ENCODE measurements around the gene CXCL17. TPM values are rescaled to one million over a fixed set of nuclear protein-coding genes. Genes with fewer than 3 reads are reported as not detected.
A peak's percentile ranks its signal among the peaks of the same experiment; 100 is the strongest.

CXCL17 gene
- total RNA-seq, 1 donor from 2014 or later: not detected

- peak; percentile 45 to 71 (median 71) for TF ChIP-seq CTCF (IDR thresholded peaks at IDR 0.05)
Observed at GRCh38 chr19:42401365-42402303, 41.1 kb downstream of the CXCL17 start.

DNA sequence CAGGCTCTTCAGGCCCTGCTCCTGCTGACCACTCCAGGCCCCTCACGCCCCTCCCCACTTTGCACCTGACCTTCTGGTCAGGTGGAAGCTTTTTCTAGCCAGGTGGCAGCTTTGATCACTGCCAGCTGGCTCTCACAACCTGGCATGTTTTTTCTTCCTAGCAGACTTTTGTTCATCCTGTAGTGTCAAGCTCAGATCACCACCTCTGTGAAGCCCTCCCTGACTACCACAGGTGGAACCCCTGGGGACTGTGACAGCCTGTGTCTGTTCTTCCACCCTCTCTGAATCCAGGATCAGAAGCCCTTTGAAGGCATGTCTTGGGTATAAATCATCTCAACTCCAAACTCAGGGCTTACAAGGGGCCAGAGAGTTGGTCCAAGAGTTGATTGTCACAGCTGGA, 42.3 kb downstream of the CXCL17 start:
- Histone ChIP-seq H3K27me3 (no peaks in the 10 kb centered on the region), H3K4me1 (peaks cover 7 to 18% of the 10 kb centered on the region in 2 donors), H3K36me3 (no peaks in the 10 kb centered on the region), H3K4me3 (no peak overlapping the region), H3K27ac (no peak overlapping the region), H3K9me3 (no peaks in the 10 kb centered on the region)
- intact Hi-C loops (cut with DNase I): loop anchor here (10.0 kb wide), 1 partner anchor 546 kb away; no protein-coding TSS in a partner anchor
- TF ChIP-seq CTCF (IDR thresholded peaks at IDR 0.05): no peak
- no peak for DNase-seq (ENCODE audit: low spot score in 2 of 2)

More at GRCh38 chr19:42401365-42402303, 41.1 kb downstream of the CXCL17 start:
- Histone ChIP-seq H3K27me3 (no peaks in the 10 kb centered on the region), H3K36me3 (no peaks in the 10 kb centered on the region), H3K9me3 (no peaks in the 10 kb centered on the region), H3K27ac (peak overlapping the region in 1 of 2 donors; percentile 4), H3K4me3 (peak overlapping the region; percentile 65 to 75), H3K4me1 (peaks cover 7 to 14% of the 10 kb centered on the region in 2 donors)
- intact Hi-C loops (cut with DNase I): loop anchor here (10.0 kb wide), 1 partner anchor 547 kb away; no protein-coding TSS in a partner anchor
- DNase-seq (ENCODE audit: low spot score in 2 of 2): peak; percentile 29 to 89

- no peak for TF ChIP-seq CTCF (IDR thresholded peaks at IDR 0.05)
- no peaks in the 10 kb centered on the region for H3K27me3 ChIP-seq
- DNase-seq (ENCODE audit: low spot score in 2 of 2): no peak
- H3K27ac ChIP-seq: peak overlapping the region; percentile 70 to 76
- H3K9me3 ChIP-seq: no peaks in the 10 kb centered on the region
- peaks cover 7 to 18% of the 10 kb centered on the region in 2 donors for H3K4me1 ChIP-seq
- intact Hi-C loops (cut with DNase I): loop anchor here (1.0 to 5.0 kb wide), 4 partner anchors 73 to 320 kb away; partner anchors contain the start of genes MEGF8 and ZNF574
- no peaks in the 10 kb centered on the region for H3K36me3 ChIP-seq
- H3K4me3 ChIP-seq: peak overlapping the region; percentile 54 to 68
Observed at GRCh38 chr19:42397263-42398166, 45.2 kb downstream of the CXCL17 start.

GRCh38 chr19:42396381-42397262, 46.1 kb downstream of the CXCL17 start:
- peak; percentile 98 to 99 for DNase-seq (ENCODE audit: low spot score in 2 of 2)
- Histone ChIP-seq H3K36me3 (no peaks in the 10 kb centered on the region), H3K4me3 (peak overlapping the region; percentile 54 to 68), H3K4me1 (peaks cover 7 to 14% of the 10 kb centered on the region in 2 donors), H3K27ac (peak overlapping the region; percentile 70 to 76), H3K27me3 (no peaks in the 10 kb centered on the region), H3K9me3 (no peaks in the 10 kb centered on the region)
- intact Hi-C loops (cut with DNase I): loop anchor here (1.0 to 5.0 kb wide), 4 partner anchors 72 to 319 kb away; partner anchors contain the start of genes MEGF8 and ZNF574
- no peak for TF ChIP-seq CTCF (IDR thresholded peaks at IDR 0.05)

Data from ascending aorta (tissue), 2 donors.